Rectal smooth muscle tissue (tissue), 1 donor: Measurements from ENCODE around the gene ZNF782.
"Not testable (repeated sequence)": the region's sequence is repeated elsewhere in the genome, so short reads cannot be mapped to it uniquely, and the experiment has no call there.

Experiments used
- H3K27ac ChIP-seq: one replicate; pipeline ENCODE4 v1.7.0; 2013; ENCODE audit warnings: low read depth, low read length, inconsistent platforms
- H3K27me3 ChIP-seq: one replicate; pipeline ENCODE4 v1.7.0; 2013; ENCODE audit warnings: low read length; ENCODE audit not compliant: control insufficient read depth, insufficient read depth
- H3K36me3 ChIP-seq: one replicate; pipeline ENCODE4 v1.7.0; 2013; ENCODE audit warnings: low read length; ENCODE audit not compliant: control insufficient read depth, insufficient read depth
- H3K4me1 ChIP-seq: one replicate; pipeline ENCODE4 v1.7.0; 2013; ENCODE audit warnings: low read length; ENCODE audit not compliant: control insufficient read depth, insufficient read depth
- H3K4me3 ChIP-seq: one replicate; pipeline ENCODE4 v1.7.0; 2013; ENCODE audit warnings: low read length
- H3K9ac ChIP-seq: one replicate; pipeline ENCODE4 v1.7.0; 2013; ENCODE audit warnings: low read length

The ZNF782 gene

DNA sequence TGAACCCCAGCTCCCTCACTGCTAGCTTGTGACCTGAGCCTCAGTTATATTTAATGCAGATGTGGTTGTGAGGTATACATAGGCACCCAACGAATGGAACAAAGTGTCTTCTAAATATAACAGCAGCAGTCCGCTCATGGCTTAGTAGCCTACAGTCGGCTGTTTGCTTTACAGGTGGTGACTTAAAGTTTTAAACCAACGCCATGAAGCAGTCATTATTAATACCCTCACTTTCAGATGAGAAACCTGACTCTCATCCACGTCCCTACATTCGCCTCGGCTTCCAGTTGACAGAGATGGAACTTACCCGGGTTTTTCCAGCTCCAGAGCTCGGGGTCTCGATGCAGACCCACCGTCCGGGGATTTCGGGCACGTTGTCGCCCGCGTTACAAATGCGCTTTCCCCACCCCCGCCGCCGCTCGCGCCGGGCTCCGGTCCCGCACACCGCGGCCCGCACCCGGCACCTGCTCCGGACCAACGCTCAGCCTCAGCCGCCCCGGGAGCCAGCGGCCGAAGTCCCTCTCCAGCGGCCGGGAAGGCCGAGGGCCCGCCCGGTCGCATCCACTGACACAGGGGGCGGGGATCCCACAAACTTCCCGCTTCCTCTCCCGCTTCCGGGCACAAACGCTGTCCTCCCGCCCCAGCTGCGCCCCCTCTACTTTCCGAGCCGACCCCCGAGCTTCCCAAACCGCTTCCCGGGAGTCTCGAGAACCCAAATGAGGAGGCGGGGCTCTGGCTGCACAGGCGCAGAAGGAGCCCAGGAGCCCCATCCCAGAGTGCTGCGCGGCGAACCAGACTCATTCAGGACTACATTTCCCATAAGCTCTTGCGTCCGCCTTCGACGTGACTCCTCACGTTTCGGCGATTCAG, at the start of gene ZNF782:
Gene ZNF782, minus strand, starts transcription at position 734 of the 870 bp plus-strand sequence. CDS start 2,553 bp downstream, outside the sequence.
- Histone ChIP-seq H3K27me3 (no peaks in the 10 kb centered on the region), H3K9ac (peak within 1 kb of the TSS; percentile 12), H3K27ac (peak within 1 kb of the TSS; percentile 74), H3K4me1 (peaks cover 7% of the 10 kb centered on the region), H3K4me3 (peak within 1 kb of the TSS; percentile 82), H3K36me3 (no peaks in the 10 kb centered on the region)

DNA sequence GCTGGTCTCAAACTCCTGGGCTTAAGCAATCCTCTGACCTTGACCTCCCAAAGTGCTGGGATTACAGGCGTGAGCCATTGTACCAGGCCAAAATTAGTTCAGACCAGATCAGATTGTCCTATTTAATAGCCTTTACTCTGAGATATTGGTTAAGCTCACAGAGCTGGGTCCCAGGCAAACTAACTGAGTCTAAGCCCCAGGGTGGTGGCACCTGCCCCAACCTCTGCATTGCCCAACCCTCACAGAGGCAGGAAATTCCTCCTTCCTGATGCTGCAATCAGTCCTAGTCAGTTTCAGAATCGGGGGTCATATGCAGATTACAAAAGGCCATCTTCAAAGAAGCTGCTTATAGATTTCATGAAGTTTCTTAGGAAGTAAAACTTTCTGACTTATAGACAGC, 45.7 kb upstream of the ZNF782 start:
- H3K4me1 ChIP-seq, H3K36me3 ChIP-seq, H3K9ac ChIP-seq, H3K27me3 ChIP-seq, H3K27ac ChIP-seq, H3K4me3 ChIP-seq: not testable (repeated sequence)

DNA sequence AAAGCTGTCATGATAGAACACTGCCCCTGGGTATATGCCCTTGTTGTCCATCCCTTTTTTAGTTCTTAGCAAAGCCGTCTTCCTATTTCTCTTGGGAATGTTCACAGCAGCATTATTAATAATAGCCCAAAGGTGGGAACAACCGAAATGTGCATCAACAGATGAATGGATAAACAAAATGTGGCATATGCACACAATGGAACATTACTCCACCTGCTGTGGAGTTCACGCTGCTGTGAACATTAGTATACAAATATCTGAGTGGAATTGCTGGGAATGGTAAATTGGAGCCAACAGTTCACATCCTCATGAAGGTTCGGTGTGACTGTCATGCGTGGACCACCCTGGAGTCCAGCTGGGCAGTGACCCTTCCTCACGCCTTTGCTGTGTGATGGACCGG, 37.8 kb upstream of the ZNF782 start:
- Histone ChIP-seq H3K36me3 (peaks cover 2% of the 10 kb centered on the region), H3K4me3 (no peak overlapping the region), H3K27me3 (no peaks in the 10 kb centered on the region), H3K9ac (no peak overlapping the region), H3K27ac (no peak overlapping the region), H3K4me1 (no peaks in the 10 kb centered on the region)

DNA sequence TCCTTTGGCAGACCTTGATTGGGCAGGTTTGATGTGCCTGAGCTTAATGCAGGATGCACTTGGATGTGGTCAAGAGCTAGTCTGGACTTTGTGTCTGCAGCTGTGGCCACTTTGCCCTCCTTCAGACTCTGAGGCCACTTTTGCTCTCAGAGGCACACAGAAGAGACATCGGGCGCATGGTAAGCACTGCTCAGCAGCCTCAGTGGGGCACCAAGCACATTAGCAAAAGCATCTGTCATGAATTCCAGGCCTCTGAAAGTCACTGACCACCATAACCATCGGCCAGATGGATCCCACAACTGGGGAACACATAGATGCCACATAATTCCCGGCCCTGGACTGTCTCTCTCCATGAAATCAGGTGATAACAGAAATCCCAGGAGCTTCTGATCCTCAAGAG, 34.3 kb upstream of the ZNF782 start:
- Histone ChIP-seq H3K27ac (no peak overlapping the region), H3K4me3 (no peak overlapping the region), H3K36me3 (no peaks in the 10 kb centered on the region), H3K4me1 (no peaks in the 10 kb centered on the region), H3K27me3 (no peaks in the 10 kb centered on the region), H3K9ac (no peak overlapping the region)

DNA sequence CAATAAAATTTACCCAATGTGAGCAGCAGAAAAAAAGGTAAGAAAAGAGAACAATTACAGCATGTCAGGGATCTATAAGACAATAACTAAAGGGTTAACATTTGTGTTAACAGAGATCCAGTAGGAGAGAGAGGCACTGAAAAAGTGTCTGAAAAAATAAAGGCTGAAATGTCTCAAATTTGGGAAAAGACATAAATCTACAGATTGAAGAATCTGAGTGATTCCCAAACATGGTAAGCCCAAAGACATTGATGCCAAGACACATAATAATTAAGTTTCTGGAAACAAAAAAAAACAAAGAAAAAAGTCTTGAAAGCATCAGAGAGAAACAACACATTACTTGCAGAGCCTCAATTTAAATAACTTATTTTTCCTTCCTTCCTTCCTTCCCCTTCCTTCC, 31.1 kb upstream of the ZNF782 start:
- no peak overlapping the region for H3K27ac ChIP-seq

DNA sequence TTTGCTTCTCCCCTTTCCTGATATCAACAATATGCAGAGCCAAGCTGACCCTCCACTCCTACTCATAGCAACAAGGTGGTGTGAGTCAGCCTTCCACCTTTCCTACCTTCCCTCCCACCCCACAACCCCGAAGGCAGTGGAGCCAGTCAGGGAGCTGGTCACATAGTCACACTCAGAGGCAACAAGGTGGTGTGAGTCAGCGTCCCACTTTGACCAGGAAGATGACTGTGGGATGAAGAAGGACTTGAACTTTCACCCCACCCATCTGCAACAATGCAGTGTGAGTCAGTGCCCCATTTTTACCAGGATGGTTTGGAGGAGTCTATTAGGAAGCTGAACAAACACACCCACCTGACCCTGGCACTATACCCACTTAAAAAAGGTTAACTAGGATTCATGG, 30.1 kb upstream of the ZNF782 start:
- no peak overlapping the region for H3K27ac ChIP-seq

More for the DNA sequence above, 31.1 kb upstream of the ZNF782 start:
- Histone ChIP-seq H3K27me3 (no peaks in the 10 kb centered on the region), H3K36me3 (no peaks in the 10 kb centered on the region), H3K4me3 (no peak overlapping the region), H3K4me1 (no peaks in the 10 kb centered on the region), H3K9ac (no peak overlapping the region)

DNA sequence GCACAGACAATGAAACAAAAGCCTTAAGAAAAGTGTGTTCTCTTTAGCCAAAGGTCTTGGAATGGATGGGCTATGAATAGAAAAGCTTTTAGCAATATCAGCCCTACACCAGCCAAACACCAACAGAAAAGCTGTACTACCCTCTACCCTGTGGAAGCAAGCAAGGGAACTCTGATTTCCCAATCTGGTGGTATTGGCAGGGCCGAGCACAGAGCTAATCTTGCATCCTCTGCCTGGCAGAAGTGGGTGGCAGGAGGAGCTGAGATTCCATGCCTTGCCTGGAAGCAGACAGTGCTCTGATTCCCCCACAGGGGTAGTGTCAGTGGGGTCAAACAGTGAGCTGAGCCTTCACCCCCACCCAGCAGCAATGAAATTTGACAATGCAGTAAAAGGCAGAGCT, 29.6 kb upstream of the ZNF782 start:
- no peak overlapping the region for H3K9ac ChIP-seq
- H3K4me3 ChIP-seq, result no peak overlapping the region
- H3K27ac ChIP-seq, result no peak overlapping the region
- H3K36me3 ChIP-seq, result no peaks in the 10 kb centered on the region
- no peaks in the 10 kb centered on the region for H3K4me1 ChIP-seq
- H3K27me3 ChIP-seq, result no peaks in the 10 kb centered on the region

More for the DNA sequence above, 30.1 kb upstream of the ZNF782 start:
- Histone ChIP-seq H3K4me3 (no peak overlapping the region), H3K27me3 (no peaks in the 10 kb centered on the region), H3K36me3 (no peaks in the 10 kb centered on the region), H3K9ac (no peak overlapping the region), H3K4me1 (no peaks in the 10 kb centered on the region)

DNA sequence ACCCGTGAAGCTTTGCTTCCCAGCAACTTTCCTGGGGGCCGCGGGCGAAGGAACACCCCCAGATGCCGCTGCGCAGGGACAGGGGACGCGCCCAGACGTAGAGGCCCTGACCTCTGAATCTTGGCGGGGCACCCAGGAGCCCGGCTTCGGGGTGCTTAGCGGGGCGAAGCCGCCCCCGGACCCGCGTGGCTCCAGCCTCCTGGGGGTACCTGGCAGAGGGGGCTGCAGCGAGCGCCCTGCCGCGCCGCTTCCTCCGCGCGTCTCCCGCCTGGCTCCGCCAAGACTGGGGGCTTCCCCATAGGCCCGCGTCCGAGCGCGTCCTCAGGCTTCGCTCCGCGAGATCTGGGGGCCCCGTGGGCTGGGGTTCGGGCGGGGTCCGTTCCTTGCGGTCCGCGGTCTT, 23.0 kb upstream of the ZNF782 start:
- H3K9ac ChIP-seq, result no peak overlapping the region
- H3K27me3 ChIP-seq, result peaks cover 1% of the 10 kb centered on the region
- no peaks in the 10 kb centered on the region for H3K36me3 ChIP-seq
- H3K4me3 ChIP-seq, result no peak overlapping the region
- H3K4me1 ChIP-seq, result no peaks in the 10 kb centered on the region
- H3K27ac ChIP-seq, result no peak overlapping the region

DNA sequence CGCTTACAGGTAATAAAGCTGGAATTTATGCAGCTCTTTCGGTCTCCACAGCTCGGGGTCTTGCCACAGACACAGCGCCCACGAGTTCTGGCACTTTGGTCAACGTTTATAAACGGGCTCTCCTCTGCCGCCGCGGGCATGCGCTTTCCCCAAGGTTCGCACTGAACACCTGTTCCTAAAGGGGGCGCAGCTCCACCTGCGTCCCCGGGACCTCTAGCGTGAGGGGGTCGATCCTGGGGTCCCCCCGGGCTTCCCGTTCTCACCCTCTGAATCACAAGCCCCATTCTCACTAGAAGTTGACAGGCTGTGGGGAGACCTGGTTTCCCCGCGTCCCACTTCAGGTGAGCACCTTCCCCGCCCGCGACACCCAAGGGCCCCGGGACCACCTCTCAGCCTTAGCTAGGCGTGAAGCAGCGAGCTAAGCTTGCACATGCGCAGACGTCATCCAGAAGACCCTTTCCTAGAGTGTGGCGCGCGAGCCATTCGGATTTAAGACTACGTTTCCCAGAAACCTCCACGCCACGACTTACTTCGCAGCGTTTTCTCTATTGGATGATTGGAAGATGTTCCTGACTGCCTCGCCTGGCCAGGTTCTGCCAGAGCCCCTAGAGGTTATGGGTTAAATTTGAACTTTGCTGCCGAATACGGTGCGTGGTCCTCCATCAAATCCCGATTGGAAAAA, 21.3 kb upstream of the ZNF782 start:
- Histone ChIP-seq H3K4me3 (peak overlapping the region; percentile 57), H3K27me3 (peaks cover 1% of the 10 kb centered on the region), H3K36me3 (no peaks in the 10 kb centered on the region), H3K9ac (no peak overlapping the region), H3K4me1 (no peaks in the 10 kb centered on the region), H3K27ac (no peak overlapping the region)

DNA sequence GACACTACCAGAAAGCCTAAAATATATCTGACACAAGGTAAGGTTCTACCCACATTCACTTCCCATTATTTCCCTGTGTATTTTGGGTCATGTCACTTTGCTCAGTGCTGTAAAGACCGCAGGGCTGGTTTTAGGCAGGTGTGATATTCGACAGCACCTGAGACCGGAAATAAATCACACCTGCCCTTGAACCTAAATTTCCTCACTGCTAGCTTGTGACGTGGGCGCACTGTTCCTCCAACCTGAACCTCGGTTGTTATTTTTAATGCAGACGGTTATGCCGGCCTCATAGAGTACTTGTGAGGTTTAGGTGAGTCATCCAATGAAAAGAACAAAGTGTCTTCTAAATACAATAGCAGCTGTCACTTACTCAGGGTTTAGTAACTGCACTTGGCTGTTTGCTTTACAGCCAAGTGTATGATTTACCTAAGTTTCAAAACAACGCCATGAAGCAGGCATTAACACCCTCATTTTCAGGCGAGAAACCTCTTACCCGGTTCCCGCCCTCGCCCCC, 20.7 kb upstream of the ZNF782 start:
- no peak overlapping the region for H3K9ac ChIP-seq
- H3K4me3 ChIP-seq, result peak overlapping the region; percentile 57
- H3K4me1 ChIP-seq, result no peaks in the 10 kb centered on the region
- no peak overlapping the region for H3K27ac ChIP-seq
- H3K36me3 ChIP-seq, result no peaks in the 10 kb centered on the region
- peaks cover 1% of the 10 kb centered on the region for H3K27me3 ChIP-seq

DNA sequence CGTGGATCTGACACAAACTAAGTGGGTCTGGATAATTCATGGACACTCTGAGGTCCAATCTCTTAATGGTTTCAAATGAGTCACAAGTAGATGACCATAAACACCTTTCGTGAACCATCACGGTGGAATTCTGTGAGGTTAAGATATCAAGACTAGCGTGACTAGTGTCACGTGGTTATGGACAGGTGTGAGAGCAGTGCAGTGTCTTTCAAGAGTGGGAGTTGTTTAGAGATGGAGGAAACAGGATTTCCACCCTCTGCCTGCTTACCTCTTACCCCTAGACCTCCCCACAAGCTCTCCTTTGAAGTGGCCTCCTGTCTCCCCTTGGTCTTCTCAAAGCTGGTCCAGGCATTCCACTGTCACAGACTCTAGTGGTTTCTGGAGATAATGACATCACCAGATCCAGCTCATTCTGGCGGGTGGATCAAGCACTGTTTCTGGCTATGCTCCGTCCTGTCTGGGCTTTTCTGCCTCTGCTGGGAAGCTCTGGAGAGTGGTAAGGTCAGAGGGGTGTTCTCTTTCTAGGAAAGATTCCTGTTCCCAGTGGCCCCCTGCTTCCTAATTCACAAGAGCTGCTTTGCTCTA, 20.0 kb upstream of the ZNF782 start:
- Histone ChIP-seq H3K4me3 (no peak overlapping the region), H3K36me3 (no peaks in the 10 kb centered on the region), H3K27me3 (peaks cover 1% of the 10 kb centered on the region), H3K27ac (no peak overlapping the region), H3K9ac (no peak overlapping the region), H3K4me1 (no peaks in the 10 kb centered on the region)

DNA sequence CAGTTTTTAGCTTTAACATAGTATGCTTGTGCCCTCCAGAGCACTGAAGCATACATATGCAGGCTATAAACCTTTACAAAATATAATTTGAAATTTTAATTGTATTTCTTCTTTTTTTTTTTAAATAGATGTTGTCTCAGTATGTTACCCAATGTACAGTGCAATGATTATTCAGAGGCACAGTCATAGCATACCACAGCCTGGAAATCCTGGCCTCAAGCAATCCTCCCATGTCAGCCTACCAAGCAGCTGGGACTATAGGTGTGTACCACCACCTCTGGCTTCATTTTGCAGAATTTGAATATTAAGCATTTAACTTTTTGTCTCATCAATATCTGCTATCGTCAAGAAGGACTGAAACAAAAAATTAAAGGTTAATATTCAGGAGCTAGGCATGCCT, 16.9 kb upstream of the ZNF782 start:
- Histone ChIP-seq H3K27ac (no peak overlapping the region), H3K36me3 (no peaks in the 10 kb centered on the region), H3K4me1 (no peaks in the 10 kb centered on the region), H3K9ac (no peak overlapping the region), H3K27me3 (no peaks in the 10 kb centered on the region), H3K4me3 (no peak overlapping the region)
